HG03060 (cell line): ENCODE data around the gene DIP2C.
"Not testable (repeated sequence)": the region's sequence is repeated elsewhere in the genome, so short reads cannot be mapped to it uniquely, and the experiment has no call there.

Experiments used
- ATAC-seq: cut with Tn5 transposase; IDR thresholded peaks from one replicate; pipeline ENCODE4 v1.9.1; 2021; ENCODE audit warnings: low read depth, moderate number of reproducible peaks; ENCODE audit not compliant: unreplicated experiment

Gene DIP2C

GRCh38 chr10:600876-601659 is 88.4 kb downstream of the DIP2C start:
- ATAC-seq: no peak

GRCh38 chr10:600234-600633 is 89.2 kb downstream of the DIP2C start:
- no peak for ATAC-seq

- ATAC-seq: no peak
Observed at GRCh38 chr10:599767-600166, 89.7 kb downstream of the DIP2C start.

- ATAC-seq: no peak
Observed at GRCh38 chr10:598415-599170, 90.9 kb downstream of the DIP2C start.

GRCh38 chr10:597976-598375 is 91.5 kb downstream of the DIP2C start:
- no peak for ATAC-seq

- no peak for ATAC-seq
Observed at GRCh38 chr10:596725-597345, 92.6 kb downstream of the DIP2C start.

GRCh38 chr10:596131-596530 is 93.3 kb downstream of the DIP2C start:
- not testable (repeated sequence) for ATAC-seq

- no peak for ATAC-seq
Observed at GRCh38 chr10:595473-595872, 94.0 kb downstream of the DIP2C start.

GRCh38 chr10:594584-595270 is 94.7 kb downstream of the DIP2C start:
- no peak for ATAC-seq

- ATAC-seq: no peak
Observed at GRCh38 chr10:593901-594457, 95.5 kb downstream of the DIP2C start.

GRCh38 chr10:593421-593820 is 96.0 kb downstream of the DIP2C start:
- no peak for ATAC-seq

- no peak for ATAC-seq
Observed at GRCh38 chr10:593016-593415, 96.5 kb downstream of the DIP2C start.

- ATAC-seq: no peak
Observed at GRCh38 chr10:591646-592045, 97.8 kb downstream of the DIP2C start.

GRCh38 chr10:590721-591120 is 98.7 kb downstream of the DIP2C start:
- ATAC-seq: no peak

GRCh38 chr10:589961-590680 is 99.3 kb downstream of the DIP2C start:
- no peak for ATAC-seq

- ATAC-seq: no peak
Observed at GRCh38 chr10:588246-589165, 101.0 kb downstream of the DIP2C start.

- ATAC-seq: no peak
Observed at GRCh38 chr10:586716-587115, 102.8 kb downstream of the DIP2C start.

GRCh38 chr10:586151-586550 is 103.3 kb downstream of the DIP2C start:
- no peak for ATAC-seq

GRCh38 chr10:585502-585901 is 104.0 kb downstream of the DIP2C start:
- no peak for ATAC-seq
